Colonic mucosa (tissue), 4 donors: ENCODE results near the gene KRTAP10-7. TPM values are rescaled to one million over a fixed set of nuclear protein-coding genes. Genes with fewer than 3 reads are reported as not detected.

ENCODE experiments used
- DNase-seq: peaks from one replicate; pipeline ENCODE4 v3.0.0-alpha.2; 2020
- H3K27ac ChIP-seq: fragments of 200-600 bp; one replicate; pipeline ENCODE4 v1.8.0; 2021
- H3K27me3 ChIP-seq: fragments of 200-600 bp; one replicate; pipeline ENCODE4 v1.8.0; 2021
- H3K36me3 ChIP-seq: fragments of 200-600 bp; one replicate; pipeline ENCODE4 v1.8.0; 2021
- H3K4me1 ChIP-seq: fragments of 200-600 bp; one replicate; pipeline ENCODE4 v1.8.0; 2021; ENCODE audit warnings: mild to moderate bottlenecking
- H3K4me3 ChIP-seq: fragments of 200-600 bp; one replicate; pipeline ENCODE4 v1.8.0; 2021
- H3K9ac ChIP-seq, 2 donors: one replicate each; pipeline ENCODE4 v1.7.0; 2013; ENCODE audit warnings: control low read depth in 2 of 2, low read depth in 2 of 2, low read length in 2 of 2
- H3K9me3 ChIP-seq: fragments of 200-600 bp; one replicate; pipeline ENCODE4 v1.8.0; 2021
- CTCF ChIP-seq: fragments of 200-600 bp; IDR thresholded peaks from one replicate; pipeline ENCODE4 v1.8.0; 2022; ENCODE audit warnings: antibody characterized with exemption, mild to moderate bottlenecking
- intact Hi-C: fragments of 100-400 bp; cut with DNase I; formaldehyde crosslinking; loops from one replicate; pipeline ENCODE4 v1.14.1; 2022
- total RNA-seq, 2 donors: library from RNA; stranded (reverse); fragmentation: NEBNext Ultra II Directional in 1 of 2; extraction: Animal tissue kit (Norgen Biotek cat#: 25700) in 1 of 2; gene quantifications; one replicate each; pipeline ENCODE4 v1.2.1, GENCODE V29; 2021
- donor health status: healthy.
- donor health status: DM: no; HTN: no; CAD: no.
- donor health status: DM: no; HTN: no; CAD: no.

The KRTAP10-7 gene
- total RNA-seq, 2 donors from 2014 or later = not detected

- intact Hi-C loops = no loop called here
- no peaks in the 10 kb centered on the region for H3K9me3 ChIP-seq
- no peaks in the 10 kb centered on the region for H3K36me3 ChIP-seq
- no peak for DNase-seq
- H3K9ac ChIP-seq = no peak overlapping the region
- H3K27ac ChIP-seq = no peak overlapping the region
- no peaks in the 10 kb centered on the region for H3K4me1 ChIP-seq
- TF ChIP-seq CTCF = no peak
- no peaks in the 10 kb centered on the region for H3K27me3 ChIP-seq
- H3K4me3 ChIP-seq = no peak overlapping the region
Observed at GRCh38 chr21:44564886-44565598, 35.4 kb upstream of the KRTAP10-7 start.

DNA sequence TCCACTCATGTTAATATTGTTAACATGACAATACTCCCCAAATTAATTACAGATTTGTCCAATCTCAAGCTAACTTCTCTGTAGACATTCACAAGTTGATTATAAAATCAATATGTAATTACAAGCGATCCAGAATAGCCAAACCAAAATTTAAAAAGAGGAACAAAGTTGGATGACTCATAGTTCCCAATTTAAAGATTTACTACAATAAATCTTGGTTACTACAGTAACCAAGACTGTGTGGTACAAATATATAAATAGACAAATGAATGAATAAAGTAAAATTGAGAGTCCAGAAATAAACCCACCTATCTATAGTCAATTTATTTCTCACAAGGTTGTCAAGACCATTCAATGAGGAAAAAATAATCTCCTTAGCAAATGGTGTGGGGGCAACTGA is 34.0 kb upstream of the KRTAP10-7 start:
- no peak overlapping the region for H3K9ac ChIP-seq
- H3K27ac ChIP-seq = no peak overlapping the region
- no peaks in the 10 kb centered on the region for H3K4me1 ChIP-seq
- DNase-seq = no peak
- no peaks in the 10 kb centered on the region for H3K27me3 ChIP-seq
- no peaks in the 10 kb centered on the region for H3K9me3 ChIP-seq
- TF ChIP-seq CTCF = no peak
- H3K36me3 ChIP-seq = no peaks in the 10 kb centered on the region
- intact Hi-C loops = no loop called here
- H3K4me3 ChIP-seq = no peak overlapping the region

GRCh38 chr21:44567481-44568171 is 32.8 kb upstream of the KRTAP10-7 start:
- Histone ChIP-seq H3K4me3 (no peak overlapping the region), H3K4me1 (no peaks in the 10 kb centered on the region), H3K36me3 (no peaks in the 10 kb centered on the region), H3K27ac (no peak overlapping the region), H3K9me3 (no peaks in the 10 kb centered on the region), H3K9ac (no peak overlapping the region), H3K27me3 (no peaks in the 10 kb centered on the region)
- intact Hi-C loops = no loop called here
- no peak for DNase-seq
- TF ChIP-seq CTCF = no peak

GRCh38 chr21:44568261-44568660 is 32.1 kb upstream of the KRTAP10-7 start:
- Histone ChIP-seq H3K27ac (no peak overlapping the region), H3K4me1 (no peaks in the 10 kb centered on the region), H3K27me3 (no peaks in the 10 kb centered on the region), H3K36me3 (no peaks in the 10 kb centered on the region), H3K9me3 (no peaks in the 10 kb centered on the region), H3K4me3 (no peak overlapping the region), H3K9ac (no peak overlapping the region)
- intact Hi-C loops = no loop called here
- DNase-seq = no peak
- no peak for TF ChIP-seq CTCF

DNA sequence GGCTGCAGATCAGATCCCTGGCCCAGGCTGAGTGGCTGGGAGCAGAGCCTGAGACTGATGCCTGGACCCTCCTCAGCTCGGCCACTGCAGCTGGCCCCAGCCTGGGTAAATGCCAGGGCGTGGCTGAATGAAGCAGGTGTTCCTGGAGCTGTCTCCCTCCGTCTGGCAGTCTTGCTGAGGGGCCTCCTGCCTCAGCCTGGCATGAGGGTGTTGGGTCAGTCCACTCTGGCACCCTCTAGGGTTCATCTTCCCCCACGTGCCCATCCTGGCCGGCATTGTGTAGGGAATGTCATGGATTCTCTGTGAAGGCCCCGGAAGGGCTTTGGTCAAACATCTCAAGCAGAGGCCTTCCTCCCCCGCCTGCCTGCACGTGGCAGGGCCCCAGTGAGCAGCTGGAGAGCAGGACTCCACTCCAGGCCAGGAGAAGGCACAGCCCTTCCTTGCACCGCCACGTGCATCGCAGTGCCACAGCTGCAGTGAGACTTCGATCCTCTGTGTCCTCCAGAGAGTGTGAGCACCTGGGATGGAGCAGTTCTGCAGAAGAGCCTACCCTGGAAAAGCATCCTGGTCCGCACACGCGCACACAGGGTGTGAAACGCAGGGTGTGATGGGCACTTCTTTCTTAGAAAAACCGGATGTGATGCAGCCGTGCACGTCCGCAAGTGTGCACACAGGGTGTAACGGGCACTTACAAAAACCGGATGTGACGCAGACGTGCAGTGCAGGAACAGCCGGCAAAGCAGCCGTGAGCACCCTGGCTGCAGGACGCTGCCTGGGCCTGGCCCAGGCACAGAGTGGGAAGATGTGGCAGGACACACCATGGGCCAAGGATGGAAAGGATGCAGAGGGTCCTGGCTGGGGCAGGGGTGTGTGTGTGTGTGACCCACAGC is 31.5 kb upstream of the KRTAP10-7 start:
- Histone ChIP-seq H3K9me3 (no peaks in the 10 kb centered on the region), H3K36me3 (no peaks in the 10 kb centered on the region), H3K4me1 (no peaks in the 10 kb centered on the region), H3K27me3 (no peaks in the 10 kb centered on the region), H3K4me3 (no peak overlapping the region), H3K9ac (no peak overlapping the region), H3K27ac (no peak overlapping the region)
- intact Hi-C loops = no loop called here
- DNase-seq = no peak
- no peak for TF ChIP-seq CTCF
